ENCODE data around the gene CWC27.
"Not testable (repeated sequence)": the region's sequence is repeated elsewhere in the genome, so short reads cannot be mapped to it uniquely, and the experiment has no call there.

Gene CWC27

DNA sequence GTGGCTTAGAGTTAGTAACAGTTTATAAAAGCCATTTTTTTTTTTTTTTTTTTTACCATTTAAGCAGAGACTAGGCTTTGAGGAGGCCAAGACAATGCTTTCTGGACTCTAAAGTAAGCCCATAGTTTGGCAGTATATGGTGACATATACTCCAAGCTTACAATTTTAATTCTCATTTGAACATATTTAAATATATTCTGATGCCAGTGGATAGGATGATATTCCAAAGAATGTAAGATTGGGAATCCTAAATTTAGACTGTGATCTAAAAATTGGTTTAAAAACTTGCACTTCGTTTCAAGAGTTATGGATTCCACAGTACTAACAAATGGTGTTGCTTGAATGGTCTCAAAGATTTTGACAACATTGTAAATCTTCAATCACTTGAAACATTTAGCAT is 112.1 kb downstream of the CWC27 start:
- no peak for FAIRE-seq
- no peak for DNase-seq (ENCODE audit: insufficient read length, low spot score)
- TF ChIP-seq POLR2A (IDR thresholded peaks at IDR 0.05; ENCODE audit: low read depth, low read length) = no peak

DNA sequence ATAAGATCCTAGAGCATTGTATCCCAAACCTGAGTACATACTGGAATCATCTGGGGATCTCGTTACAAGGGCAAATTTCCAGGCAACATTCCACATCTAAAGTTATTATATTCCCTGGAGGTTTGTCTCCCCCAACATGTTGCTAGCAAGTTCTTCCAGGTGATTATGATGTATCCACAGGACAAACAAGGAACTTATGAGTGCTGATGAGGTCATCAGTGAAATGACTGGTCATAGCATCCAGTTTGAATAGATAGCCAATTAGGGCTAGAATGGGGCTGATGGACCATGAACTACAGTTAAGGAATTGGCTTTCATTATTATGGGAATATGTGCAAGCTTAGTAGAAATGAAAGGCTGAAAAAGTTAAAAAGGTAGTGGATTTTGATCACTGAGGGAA is 115.2 kb downstream of the CWC27 start:
- no peak for DNase-seq (ENCODE audit: insufficient read length, low spot score)
- FAIRE-seq = peak; percentile 6
- TF ChIP-seq POLR2A (IDR thresholded peaks at IDR 0.05; ENCODE audit: low read depth, low read length) = no peak

DNA sequence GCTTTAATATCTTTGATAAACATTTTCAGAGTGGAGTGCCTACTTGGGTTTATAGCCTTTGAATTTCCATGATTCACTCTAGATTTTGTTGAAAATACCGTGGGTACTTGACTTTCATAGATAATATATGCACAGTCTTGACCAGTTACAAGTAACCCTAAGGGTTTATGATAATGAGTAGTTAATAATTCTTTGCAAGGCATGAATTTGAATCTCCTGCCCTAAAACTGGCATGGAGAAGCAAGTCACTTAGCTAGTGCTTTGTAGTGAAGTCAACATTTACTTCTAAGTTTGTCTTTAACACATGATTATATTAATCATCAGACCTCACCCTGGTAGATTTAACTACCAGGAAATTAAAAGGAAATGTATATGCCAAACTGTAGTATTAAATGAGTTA is 115.8 kb downstream of the CWC27 start:
- no peak for TF ChIP-seq POLR2A (IDR thresholded peaks at IDR 0.05; ENCODE audit: low read depth, low read length)
- no peak for DNase-seq (ENCODE audit: insufficient read length, low spot score)
- no peak for FAIRE-seq

DNA sequence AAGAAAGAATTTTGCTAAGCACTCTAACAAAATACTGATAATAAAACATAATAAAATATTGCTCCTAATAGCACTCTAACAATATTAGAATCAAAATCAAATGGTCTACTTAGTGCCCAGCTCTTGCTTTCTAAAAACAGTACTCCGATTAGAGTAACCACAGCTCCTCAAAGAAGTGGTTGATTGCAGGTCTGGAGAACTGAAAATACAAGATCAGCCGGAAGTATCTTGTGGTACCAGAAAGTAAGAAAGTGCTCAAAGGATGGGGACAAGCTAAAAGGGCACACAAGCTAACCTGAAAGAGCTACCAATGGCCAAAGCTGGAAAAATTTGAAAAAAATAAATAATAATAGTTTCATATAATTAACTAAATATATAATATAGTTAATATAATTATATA is 119.2 kb downstream of the CWC27 start:
- no peak for FAIRE-seq
- no peak for DNase-seq (ENCODE audit: insufficient read length, low spot score)
- TF ChIP-seq POLR2A (IDR thresholded peaks at IDR 0.05; ENCODE audit: low read depth, low read length) = no peak

DNA sequence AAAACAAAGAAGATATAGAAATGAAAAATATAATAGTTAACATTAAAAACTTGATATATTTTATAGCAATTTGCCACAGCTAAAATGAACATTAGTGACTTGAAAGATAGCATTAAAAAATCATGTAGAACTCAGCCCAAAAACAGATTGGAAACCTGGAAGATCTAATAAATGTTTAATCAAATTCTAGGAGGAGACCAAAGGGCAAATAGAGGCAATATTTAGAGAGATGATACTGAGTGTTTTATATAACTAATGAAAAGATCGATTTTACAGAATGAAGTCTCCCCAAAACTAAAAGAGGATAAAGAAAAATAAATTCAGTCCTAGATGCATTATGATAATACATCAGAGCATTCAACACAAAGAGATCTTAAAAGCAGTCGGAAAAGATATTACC is 127.0 kb downstream of the CWC27 start:
- FAIRE-seq (no peak), DNase-seq (ENCODE audit: insufficient read length, low spot score) (no peak)
- no peak for TF ChIP-seq POLR2A (IDR thresholded peaks at IDR 0.05; ENCODE audit: low read depth, low read length)

DNA sequence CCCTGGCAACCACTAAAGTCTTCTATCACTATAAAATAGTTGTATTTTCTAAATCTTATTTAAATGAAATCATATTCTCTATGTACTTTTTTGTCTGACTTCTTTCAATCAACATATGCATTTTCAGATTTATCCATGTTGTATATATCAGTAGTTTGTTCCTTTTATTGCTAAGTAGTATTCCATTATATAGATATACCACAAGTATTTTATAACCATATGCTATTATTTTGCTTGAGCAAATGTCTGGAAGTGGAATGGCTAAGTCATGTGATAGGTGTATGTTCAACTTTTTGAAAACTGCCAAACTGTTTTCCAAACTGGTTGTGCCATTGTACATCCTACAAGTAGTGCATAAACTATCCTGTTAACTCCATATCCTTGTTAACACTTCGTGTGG is 131.1 kb downstream of the CWC27 start:
- no peak for TF ChIP-seq POLR2A (IDR thresholded peaks at IDR 0.05; ENCODE audit: low read depth, low read length)
- DNase-seq (ENCODE audit: insufficient read length, low spot score) = no peak
- FAIRE-seq = no peak

DNA sequence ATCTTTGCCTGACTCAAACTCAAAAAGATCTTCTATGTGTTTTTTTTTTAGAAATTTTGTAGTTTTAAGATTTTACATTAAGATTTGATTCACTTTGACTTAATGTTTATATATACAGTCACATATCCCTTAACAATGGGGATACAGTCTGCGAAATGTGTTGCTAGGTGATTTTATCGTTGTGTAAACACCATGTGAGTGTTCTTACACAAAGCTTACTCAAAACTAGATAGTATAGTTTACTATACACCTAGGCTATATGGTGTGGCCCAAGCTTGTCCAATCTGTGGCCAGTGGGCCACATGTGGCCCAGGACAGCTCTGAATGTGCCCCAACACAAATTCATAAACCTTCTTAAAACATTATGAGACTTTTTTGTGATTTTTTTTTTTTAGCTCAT is 131.9 kb downstream of the CWC27 start:
- FAIRE-seq (no peak), DNase-seq (ENCODE audit: insufficient read length, low spot score) (no peak)
- no peak for TF ChIP-seq POLR2A (IDR thresholded peaks at IDR 0.05; ENCODE audit: low read depth, low read length)

DNA sequence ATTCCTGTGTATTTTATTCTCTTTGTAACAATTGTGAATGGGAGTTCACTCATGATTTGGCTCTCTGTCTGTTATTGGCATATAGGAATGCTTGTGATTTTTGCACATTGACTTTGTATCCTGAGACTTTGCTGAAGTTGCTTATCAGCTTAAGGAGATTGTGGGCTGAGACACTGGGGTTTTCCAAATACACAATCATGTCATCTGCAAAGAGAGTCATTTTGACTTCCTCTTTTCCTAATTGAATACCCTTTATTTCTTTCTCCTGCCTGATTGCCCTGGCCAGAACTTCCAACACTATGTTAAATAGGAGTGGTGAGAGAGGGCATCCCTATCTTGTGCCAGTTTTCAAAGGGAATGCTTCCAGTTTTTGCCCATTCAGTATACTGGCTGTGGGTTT is 138.7 kb downstream of the CWC27 start:
- FAIRE-seq; DNase-seq (ENCODE audit: insufficient read length, low spot score): not testable (repeated sequence)

DNA sequence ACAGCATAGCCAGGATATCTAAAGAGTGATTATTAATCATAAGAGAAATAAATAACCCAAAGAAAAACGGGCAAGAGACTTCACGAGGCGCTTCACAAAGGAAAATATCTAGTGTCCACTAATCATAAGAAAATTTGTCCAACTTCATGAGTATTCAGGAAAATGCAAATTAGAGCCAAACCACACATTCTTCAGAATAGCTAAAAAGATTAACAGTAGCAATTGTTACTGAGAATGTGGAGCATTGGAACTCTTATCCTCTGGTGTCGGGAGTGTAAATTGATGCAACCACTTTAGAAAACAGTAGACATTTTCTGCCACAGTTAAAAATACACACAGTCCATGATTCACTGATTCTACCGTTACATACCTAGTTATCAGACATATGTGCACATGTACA is 145.7 kb downstream of the CWC27 start:
- TF ChIP-seq POLR2A (IDR thresholded peaks at IDR 0.05; ENCODE audit: low read depth, low read length) = no peak
- DNase-seq (ENCODE audit: insufficient read length, low spot score) (no peak), FAIRE-seq (no peak)

DNA sequence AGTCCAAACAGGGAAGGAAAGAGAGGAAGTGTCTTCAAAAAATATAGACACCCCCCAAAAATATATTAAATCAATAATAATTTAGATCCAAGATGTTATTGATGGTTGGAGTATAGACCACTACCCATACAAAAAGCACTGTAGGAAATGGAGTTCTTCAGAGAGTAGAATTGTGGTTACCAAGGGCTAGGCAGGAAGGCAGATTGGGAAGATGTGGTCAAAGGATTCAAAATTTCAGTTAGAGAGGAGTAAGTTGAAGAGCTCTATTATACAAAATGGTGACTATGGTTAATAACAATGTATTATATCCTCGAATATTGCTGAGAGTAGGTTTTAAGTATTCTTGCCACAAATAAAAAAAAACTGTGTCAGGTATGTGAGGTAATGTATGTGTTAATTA is 149.4 kb downstream of the CWC27 start:
- DNase-seq (ENCODE audit: insufficient read length, low spot score) (no peak), FAIRE-seq (no peak)
- TF ChIP-seq POLR2A (IDR thresholded peaks at IDR 0.05; ENCODE audit: low read depth, low read length) = no peak

DNA sequence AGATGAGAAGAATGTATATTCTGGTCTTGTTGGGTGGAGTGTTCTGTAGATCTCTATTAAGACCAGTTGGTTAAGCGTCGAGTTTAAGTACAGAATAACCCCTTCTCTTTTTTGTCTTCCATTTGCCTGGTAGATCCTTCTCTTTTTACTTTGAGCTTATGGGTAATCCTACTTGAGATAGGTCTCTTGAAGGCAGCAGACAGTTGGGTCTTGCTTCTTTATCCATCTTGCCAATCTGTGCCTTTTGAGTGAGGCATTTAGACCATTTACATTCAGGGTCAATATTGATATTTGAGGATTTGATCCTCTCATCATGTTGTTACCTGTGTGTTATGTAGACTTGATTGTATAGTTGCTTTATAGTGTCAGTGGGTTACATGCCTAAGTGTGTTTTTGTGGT is 152.7 kb downstream of the CWC27 start:
- DNase-seq (ENCODE audit: insufficient read length, low spot score) (no peak), FAIRE-seq (no peak)
- no peak for TF ChIP-seq POLR2A (IDR thresholded peaks at IDR 0.05; ENCODE audit: low read depth, low read length)

DNA sequence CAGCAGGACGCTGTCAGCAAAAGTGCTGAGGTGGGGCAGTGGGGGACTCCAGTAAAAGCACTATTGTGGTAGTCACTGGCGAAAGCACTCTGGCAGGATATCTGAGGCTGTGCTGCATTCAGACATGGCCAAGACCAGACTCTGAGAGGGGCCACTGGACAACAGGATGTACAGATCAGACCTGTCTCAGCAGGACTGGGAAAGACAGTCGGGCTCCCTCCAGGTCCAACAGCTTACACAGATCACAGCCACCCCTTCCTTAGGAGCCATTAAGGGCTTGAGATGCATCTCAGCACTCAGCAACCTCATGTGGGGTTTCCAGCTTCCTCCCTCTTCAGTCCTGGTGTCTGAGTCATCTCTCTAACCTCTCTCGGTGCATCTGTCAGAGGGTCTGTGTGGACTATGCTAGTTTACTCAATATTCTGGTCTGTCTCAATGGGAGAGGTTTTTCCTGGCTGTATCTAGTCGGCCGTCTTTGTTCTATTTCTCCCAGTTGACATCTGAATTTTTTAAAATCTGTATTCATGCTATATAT is 154.5 kb downstream of the CWC27 start:
- no peak for TF ChIP-seq POLR2A (IDR thresholded peaks at IDR 0.05; ENCODE audit: low read depth, low read length)
- DNase-seq (ENCODE audit: insufficient read length, low spot score) (no peak), FAIRE-seq (peak; percentile 64)

DNA sequence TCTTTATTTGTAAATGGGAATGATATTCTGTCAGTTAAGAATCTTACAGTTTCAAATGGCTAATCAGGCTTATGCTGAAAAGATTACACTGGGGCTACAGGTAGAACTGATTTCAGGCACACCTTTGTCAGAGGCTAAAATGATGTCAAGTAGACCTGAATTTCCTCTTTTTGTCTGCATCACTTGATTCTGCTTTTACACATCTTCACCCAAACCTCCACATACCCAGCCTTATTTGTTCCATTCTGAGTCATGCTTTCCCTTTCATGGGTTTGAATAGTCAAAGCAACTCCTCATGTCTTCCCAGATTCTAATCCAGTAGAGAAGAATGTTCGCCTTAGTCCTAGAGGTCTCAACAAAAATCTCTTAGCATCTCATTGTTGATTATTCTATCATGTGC is 156.4 kb downstream of the CWC27 start:
- peak; percentile 61 for FAIRE-seq
- TF ChIP-seq POLR2A (IDR thresholded peaks at IDR 0.05; ENCODE audit: low read depth, low read length) = no peak
- DNase-seq (ENCODE audit: insufficient read length, low spot score) = no peak

DNA sequence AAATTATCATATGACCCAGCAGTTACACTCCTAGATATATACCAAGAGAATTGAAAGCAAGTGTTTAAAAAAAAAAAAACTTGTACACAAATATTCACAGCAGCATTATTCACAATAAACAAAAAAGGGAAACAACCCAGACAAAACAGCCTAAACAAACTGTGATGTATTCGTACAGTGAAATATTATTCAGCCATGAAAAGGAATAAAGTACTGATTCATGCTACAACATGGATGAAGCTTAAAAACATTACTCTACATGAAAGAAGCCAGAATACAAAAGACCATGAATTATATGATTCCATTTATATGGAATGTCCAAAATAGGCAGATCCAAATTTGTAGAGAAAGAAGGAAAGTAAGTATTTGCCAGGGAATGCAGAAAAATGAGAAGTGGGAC is 161.1 kb downstream of the CWC27 start:
- FAIRE-seq = no peak
- TF ChIP-seq POLR2A (IDR thresholded peaks at IDR 0.05; ENCODE audit: low read depth, low read length) = no peak
- DNase-seq (ENCODE audit: insufficient read length, low spot score) = no peak

DNA sequence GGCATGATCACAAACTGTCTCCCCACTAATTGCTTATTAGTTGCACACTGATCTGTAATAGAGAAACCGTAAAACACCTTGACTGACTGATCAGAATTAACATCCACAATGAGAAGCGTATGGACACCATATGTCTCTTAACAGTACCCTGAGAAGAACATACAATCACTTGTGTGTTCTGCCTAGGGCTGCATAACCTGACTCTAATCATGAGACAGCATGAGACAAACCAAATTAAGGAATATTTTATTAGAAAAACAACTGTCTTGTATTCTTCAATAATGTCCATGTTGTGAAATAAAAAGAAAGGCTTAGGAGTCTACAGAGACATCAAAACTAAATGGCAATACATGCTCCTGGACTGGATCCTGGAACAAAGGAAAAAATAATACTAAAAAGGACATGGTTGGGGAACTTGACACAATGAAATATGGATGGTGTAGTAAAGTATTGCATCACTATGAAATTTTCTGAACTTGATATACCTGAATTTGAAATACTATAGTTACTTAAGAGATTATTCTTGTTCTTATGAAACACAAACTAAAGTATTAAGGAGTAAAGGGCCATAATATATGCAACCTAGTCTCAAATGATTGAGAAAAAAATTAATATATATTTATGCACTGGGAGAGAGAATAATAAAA is 162.1 kb downstream of the CWC27 start:
- DNase-seq (ENCODE audit: insufficient read length, low spot score) (no peak), FAIRE-seq (no peak)
- no peak for TF ChIP-seq POLR2A (IDR thresholded peaks at IDR 0.05; ENCODE audit: low read depth, low read length)

DNA sequence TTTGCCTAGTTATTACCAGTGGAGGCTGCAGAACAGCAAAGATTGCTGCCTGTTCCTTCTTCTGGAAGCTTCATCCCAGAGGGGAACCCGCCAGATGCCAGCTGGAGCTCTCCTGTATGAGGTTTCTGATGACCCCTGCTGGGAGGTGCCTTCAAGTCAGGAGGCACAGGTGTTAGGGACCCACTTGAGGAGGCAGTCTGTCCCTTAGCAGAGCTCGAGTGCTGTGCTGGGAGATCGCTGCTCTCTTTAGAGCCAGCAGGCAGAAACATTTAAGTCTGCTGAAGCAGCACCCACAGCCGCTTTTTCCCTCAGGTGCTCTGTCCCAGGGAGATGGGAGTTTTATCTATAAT is 170.7 kb downstream of the CWC27 start:
- FAIRE-seq = not testable (repeated sequence)

More for the DNA sequence above, 170.7 kb downstream of the CWC27 start:
- not testable (repeated sequence) for DNase-seq (ENCODE audit: insufficient read length, low spot score)

Measured in H54 (cell line).